HepG2 (cell line): ENCODE results near the gene NOSTRIN. TPM values are rescaled to one million over a fixed set of nuclear protein-coding genes. Genes with fewer than 3 reads are reported as not detected.

Experiments used
- ATAC-seq: fragments of 200-7000 bp; cut with Tn5 transposase; 3 replicates; pipeline ENCODE4 v1.9.1; 2020; ENCODE audit warnings: mild to moderate bottlenecking, moderate library complexity
- BruUV-seq: library from RNA; stranded (reverse); fragments of 400-500 nt; replicated peaks from 2 replicates; lab custom pipeline; 2021; lab: Mats Ljungman, UMichigan
- CTCF ChIA-PET: fragments of 300-600 bp; formaldehyde crosslinking; extraction: SDS; loops from one replicate; lab custom pipeline; 2021; ENCODE audit warnings: low total read pairs, inconsistent platforms, low intra/inter-chr PET ratio; lab: Yijun Ruan, JAX
- POLR2A ChIA-PET: fragments of 350-600 bp; sonication (Branson Sonifier 250); formaldehyde crosslinking; loops from one replicate; lab custom pipeline; 2020; ENCODE audit warnings: antibody characterized with exemption, inconsistent platforms; lab: Yijun Ruan, JAX
- DNase-seq: peaks from one replicate; pipeline ENCODE4 v3.0.0-alpha.2; 2015; ENCODE audit warnings: low spot score
- FAIRE-seq: peaks from 3 replicates; lab custom pipeline; 2011; peaks lifted over from hg19 to GRCh38; lab: Jason Lieb, UNC
- H2AFZ ChIP-seq: one replicate; pipeline ENCODE4 v1.6.1; 2011; ENCODE audit warnings: low read length, inconsistent platforms
- H3K27ac ChIP-seq: fragments of 300-600 bp; 3 replicates; pipeline ENCODE4 v1.8.0; 2011; ENCODE audit warnings: mixed run types, mild to moderate bottlenecking, mixed read lengths, low read length, inconsistent platforms; ENCODE audit not compliant: insufficient read depth; ENCODE audit errors: extremely low read length
- H3K27me3 ChIP-seq, 2 experiments: fragments of 200-600 bp in 1 of 2; 2 replicates in 1 of 2; 3 replicates in 1 of 2; pipeline versions ENCODE4 v1.6.0 to v1.8.0; 2011; ENCODE audit warnings: low read length in 2 of 2, mild to moderate bottlenecking in 2 of 2, moderate library complexity in 2 of 2, inconsistent platforms in 1 of 2; ENCODE audit not compliant: insufficient read depth in 2 of 2, control insufficient read depth in 1 of 2
- H3K36me3 ChIP-seq, 2 experiments: fragments of 200-600 bp in 1 of 2; replicated peaks in 1 of 2; 2 replicates in 1 of 2; 3 replicates in 1 of 2; pipeline versions ENCODE4 v1.5.1 to v1.8.0; 2011; ENCODE audit warnings: low read length in 2 of 2, inconsistent platforms in 1 of 2; ENCODE audit not compliant: insufficient read depth in 2 of 2, control insufficient read depth in 1 of 2
- H3K4me1 ChIP-seq: 2 replicates; pipeline ENCODE4 v1.5.1; 2012; ENCODE audit warnings: low read length, inconsistent platforms; ENCODE audit not compliant: insufficient read depth
- H3K4me2 ChIP-seq: 2 replicates; pipeline ENCODE4 v1.6.0; 2011; ENCODE audit warnings: low read depth, low read length, inconsistent platforms
- H3K4me3 ChIP-seq, 3 experiments: fragments of 200-600 bp in 1 of 3; sonication (generic), shearing (Covaris generic) in 1 of 3; replicated peaks in 1 of 3; 2 replicates each; pipeline ENCODE4 v1.5.1; 2011 to 2016; ENCODE audit warnings: low read length in 3 of 3, inconsistent platforms in 2 of 3, low read depth in 2 of 3, mild to moderate bottlenecking in 2 of 3, control low read depth in 1 of 3, mixed read lengths in 1 of 3; ENCODE audit not compliant: insufficient read depth in 1 of 3
- H3K79me2 ChIP-seq: one replicate; pipeline ENCODE4 v1.6.1; 2011; ENCODE audit warnings: low read length, inconsistent platforms; ENCODE audit not compliant: insufficient read depth
- H3K9ac ChIP-seq: 2 replicates; pipeline ENCODE4 v1.6.0; 2011; ENCODE audit warnings: mild to moderate bottlenecking, low read depth, low read length, inconsistent platforms; ENCODE audit not compliant: insufficient read depth
- H3K9me3 ChIP-seq: 2 replicates; pipeline ENCODE4 v1.5.1; 2012; ENCODE audit warnings: mild to moderate bottlenecking, low read length
- H4K20me1 ChIP-seq: 2 replicates; pipeline ENCODE4 v1.6.0; 2011; ENCODE audit warnings: inconsistent platforms, mild to moderate bottlenecking, low read length, moderate library complexity; ENCODE audit not compliant: insufficient read depth
- ARNTL ChIP-seq: sonication (generic); formaldehyde crosslinking; IDR thresholded peaks from 2 replicates; pipeline ENCODE4 v1.4.0; 2020; ENCODE audit warnings: mild to moderate bottlenecking, missing genetic modification reagents
- DMAP1 ChIP-seq: IDR thresholded peaks from 2 replicates; pipeline ENCODE4 v1.6.1; 2016
- HNF1B ChIP-seq: sonication (generic); formaldehyde crosslinking; IDR thresholded peaks from 2 replicates; pipeline ENCODE4 v1.5.1; 2020; ENCODE audit warnings: mild to moderate bottlenecking, moderate library complexity, missing genetic modification reagents
- KDM2A ChIP-seq: sonication (generic); formaldehyde crosslinking; IDR thresholded peaks from 2 replicates; pipeline ENCODE4 v1.4.0; 2020; ENCODE audit warnings: low read depth, missing genetic modification reagents, borderline replicate concordance
- MAFF ChIP-seq: IDR thresholded peaks from 2 replicates; pipeline ENCODE4 v1.6.1; 2011; ENCODE audit warnings: low read depth, low read length, improper control_type of control experiment
- MAFK ChIP-seq, 2 experiments: IDR thresholded peaks in 1 of 2; conservative IDR thresholded peaks in 1 of 2; 2 replicates each; pipeline ENCODE4 v1.6.1; 2011; ENCODE audit warnings: improper control_type of control experiment in 2 of 2, low read length in 2 of 2
- MYC ChIP-seq: sonication (generic); formaldehyde crosslinking; IDR thresholded peaks from 2 replicates; pipeline ENCODE4 v1.9.0; 2021; ENCODE audit warnings: missing genetic modification reagents, borderline replicate concordance
- NR2F1 ChIP-seq, 2 experiments: fragments of 450-650 bp in 1 of 2; formaldehyde crosslinking in 1 of 2; IDR thresholded peaks; 2 replicates each; pipeline versions ENCODE4 v1.5.0 to v1.6.1; 2016 to 2020; ENCODE audit warnings: mild to moderate bottlenecking in 1 of 2, missing compliant biosample characterization in 1 of 2, missing genetic modification reagents in 1 of 2, moderate library complexity in 1 of 2
- PCBP1 ChIP-seq: fragments of 200-400 bp; formaldehyde crosslinking; IDR thresholded peaks from 2 replicates; pipeline ENCODE4 v1.6.1; 2017; ENCODE audit warnings: mild to moderate bottlenecking, low read depth, low read length, borderline replicate concordance
- POLR2G ChIP-seq: fragments of 200-400 bp; formaldehyde crosslinking; IDR thresholded peaks from 2 replicates; pipeline ENCODE4 v1.6.1; 2018; ENCODE audit warnings: mild to moderate bottlenecking, low read depth, low read length, moderate library complexity
- SP4 ChIP-seq: sonication (generic); formaldehyde crosslinking; IDR thresholded peaks from 2 replicates; pipeline ENCODE4 v1.8.1; 2023; ENCODE audit warnings: mild to moderate bottlenecking, missing genetic modification reagents
- ZGPAT ChIP-seq: IDR thresholded peaks from 2 replicates; pipeline ENCODE4 v1.6.1; 2016; ENCODE audit warnings: mild to moderate bottlenecking
- ZNF720 ChIP-seq: sonication (generic); formaldehyde crosslinking; IDR thresholded peaks from 2 replicates; pipeline ENCODE4 v1.4.0; 2020; ENCODE audit warnings: missing genetic modification reagents
- WGBS: methylation state at CpG from one replicate; pipeline ENCODE4 v1.1.6; 2017; ENCODE audit warnings: low lambda C conversion rate; 5-methylcytosine and 5-hydroxymethylcytosine counted together
- in situ Hi-C: cut with HindIII; loops from 2 replicates; pipeline ENCODE4 v1.10.0; 2017; ENCODE audit warnings: low pct_unique_long_range_greater_than_20kb; ENCODE audit not compliant: extremely low pct_ligation_motif_present
- intact Hi-C: fragments of 100-400 bp; cut with micrococcal nuclease; formaldehyde crosslinking; loops from one replicate; pipeline ENCODE4 v1.10.0; 2022; ENCODE audit not compliant: unreplicated experiment
- polyA plus RNA-seq, 8 experiments: library from polyadenylated mRNA; depleted of rRNA in 3 of 8; stranded (reverse) in 7 of 8; unstranded in 1 of 8; fragments of >200 nt; fragmentation: Illumina TruSeq in 4 of 8; extraction: Trizol in 4 of 8; gene quantifications; 2 replicates each; pipeline versions ENCODE4 v1.2.1 to v1.2.3, GENCODE V29; 2011 to 2016; ENCODE audit warnings: low read depth in 4 of 8, missing spikeins in 1 of 8, mixed read lengths in 1 of 8; ENCODE audit not compliant: insufficient read depth in 1 of 8
- total RNA-seq, 5 experiments: library from RNA; depleted of rRNA; stranded (reverse); fragments of >200 nt; fragmentation: Illumina TruSeq; extraction: Trizol; gene quantifications; 2 replicates each; pipeline ENCODE4 v1.2.3, GENCODE V29; 2016; ENCODE audit warnings: low read depth in 1 of 5

Gene NOSTRIN
- total and polyA plus RNA-seq, 2 of the 13 experiments (the other 11 are each of a cell fraction or from before 2014, with no cell fraction given) = 0.22 TPM

- H3K9me3 ChIP-seq = no peaks in the 10 kb centered on the region
- ChIA-PET CTCF (no interaction called here), POLR2A (no interaction called here)
- no peaks in the 10 kb centered on the region for H4K20me1 ChIP-seq
- H3K9ac ChIP-seq = no peak overlapping the region
- in situ Hi-C loops (no loop called here), intact Hi-C loops (no loop called here)
- BruUV-seq = no TSS peak
- 11% methylated on average over 3 of the region's 3 CpGs for WGBS
- H3K27me3 ChIP-seq = peaks cover 0 to 5% of the 10 kb centered on the region in 2 experiments; a peak in 2 of 5 replicates
- H3K27ac ChIP-seq = no peak overlapping the region
- TF ChIP-seq KDM2A (CRISPR knock-in tag) (no peak), MAFF (peak; percentile 67), DMAP1 (CRISPR knock-in tag) (no peak), HNF1B (CRISPR knock-in tag) (no peak), POLR2G (no peak), ZNF720 (no peak), ZGPAT (CRISPR knock-in tag) (no peak), SP4 (CRISPR knock-in tag) (no peak), MAFK (conservative IDR thresholded peaks at IDR 0.05 in 1 of 2, IDR thresholded peaks at IDR 0.05 in 1 of 2; ENCODE audit: low read length in 2 of 2) (peak; percentile 71 to 79; a peak in 3 of 4 replicates), NR2F1 (CRISPR knock-in tag; IDR thresholded peaks at IDR 0.05) (no peak), PCBP1 (no peak), ARNTL (CRISPR knock-in tag) (no peak), MYC (no peak)
- H3K4me1 ChIP-seq = peaks cover 18% of the 10 kb centered on the region
- no peak overlapping the region for H3K4me3 ChIP-seq
- peaks cover 0 to 6% of the 10 kb centered on the region in 2 experiments; a peak in 4 of 5 replicates for H3K36me3 ChIP-seq
- FAIRE-seq (no peak), DNase-seq (no peak), ATAC-seq (no peak)
- no peak overlapping the region for H3K4me2 ChIP-seq
- H2AFZ ChIP-seq = no peak overlapping the region
- H3K79me2 ChIP-seq = peaks cover 10% of the 10 kb centered on the region
Measured at GRCh38 chr2:168892327-168892726, 89.9 kb downstream of the NOSTRIN start.
